GM18508 (cell line): ENCODE results near the gene MEPCE.

Experiments used
- ATAC-seq: cut with Tn5 transposase; IDR thresholded peaks from one replicate; pipeline ENCODE4 v1.9.1; 2021; ENCODE audit warnings: moderate number of reproducible peaks; ENCODE audit not compliant: insufficient read depth, unreplicated experiment

The MEPCE gene

GRCh38 chr7:100481466-100481865 lies 51.8 kb downstream of the MEPCE start:
- no peak for ATAC-seq

DNA sequence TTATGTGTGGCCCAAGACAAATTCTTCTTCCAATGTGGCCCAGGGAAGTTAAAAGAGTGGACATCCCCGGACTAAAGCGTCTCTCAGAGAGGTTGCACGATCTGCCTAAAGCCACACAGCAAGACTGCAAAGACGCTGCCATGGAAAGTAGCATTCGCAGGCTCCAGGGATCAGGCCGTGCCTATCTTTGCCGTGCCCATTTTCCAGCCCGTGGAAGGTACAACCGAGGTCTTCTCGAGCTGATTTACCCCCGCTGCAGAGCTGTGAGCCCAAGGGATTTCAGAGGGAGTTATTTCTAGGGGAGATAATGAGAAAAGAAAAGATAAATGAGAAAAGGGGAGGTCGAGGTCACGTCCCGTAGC lies 53.1 kb downstream of the MEPCE start:
- no peak for ATAC-seq

GRCh38 chr7:100483090-100483721 lies 53.6 kb downstream of the MEPCE start:
- no peak for ATAC-seq
